NCI-H2171 (cell line): ENCODE measurements around the gene ILDR1.

Experiments used
- DNase-seq: peaks from one replicate; lab custom pipeline; 2025; lab: John Stamatoyannopoulos, UW

The ILDR1 gene

GRCh38 chr3:121992601-121993560 is 29.2 kb downstream of the ILDR1 start:
- DNase-seq, result no peak

- no peak for DNase-seq
Observed at GRCh38 chr3:121989943-121990342, 32.1 kb downstream of the ILDR1 start.

- no peak for DNase-seq
Observed at GRCh38 chr3:121988146-121988545, 33.9 kb downstream of the ILDR1 start.

GRCh38 chr3:121985846-121986245 is 36.2 kb downstream of the ILDR1 start:
- DNase-seq, result no peak

- DNase-seq, result no peak
Observed at GRCh38 chr3:121981473-121981872, 40.6 kb downstream of the ILDR1 start.

- DNase-seq, result no peak
Observed at GRCh38 chr3:121980450-121980796, 41.6 kb downstream of the ILDR1 start.

- no peak for DNase-seq
Observed at GRCh38 chr3:121979734-121980449, 42.2 kb downstream of the ILDR1 start.

- DNase-seq, result no peak
Observed at GRCh38 chr3:121979246-121979645, 42.8 kb downstream of the ILDR1 start.

- no peak for DNase-seq
Observed at GRCh38 chr3:121976727-121977126, 45.3 kb downstream of the ILDR1 start.

- DNase-seq, result no peak
Observed at GRCh38 chr3:121975702-121976302, 46.2 kb downstream of the ILDR1 start.

- DNase-seq, result no peak
Observed at GRCh38 chr3:121974601-121975111, 47.4 kb downstream of the ILDR1 start.

- no peak for DNase-seq
Observed at GRCh38 chr3:121970047-121970446, 52.0 kb downstream of the ILDR1 start.

- DNase-seq, result no peak
Observed at GRCh38 chr3:121969631-121970030, 52.4 kb downstream of the ILDR1 start.

GRCh38 chr3:121963608-121964007 is 58.4 kb downstream of the ILDR1 start:
- no peak for DNase-seq

GRCh38 chr3:121962443-121962842 is 59.6 kb downstream of the ILDR1 start:
- DNase-seq, result no peak

- no peak for DNase-seq
Observed at GRCh38 chr3:121961283-121961682, 60.8 kb downstream of the ILDR1 start.

- DNase-seq, result no peak
Observed at GRCh38 chr3:121958801-121959200, 63.2 kb downstream of the ILDR1 start.

GRCh38 chr3:121957674-121958415 is 64.2 kb downstream of the ILDR1 start:
- DNase-seq, result no peak

GRCh38 chr3:121956363-121956762 is 65.7 kb downstream of the ILDR1 start:
- DNase-seq, result no peak

GRCh38 chr3:121951291-121951919 is 70.6 kb downstream of the ILDR1 start:
- no peak for DNase-seq

- DNase-seq, result no peak
Observed at GRCh38 chr3:121948641-121949040, 73.4 kb downstream of the ILDR1 start.
